Esophagus muscularis mucosa (tissue), 4 donors: ENCODE data around the gene TEX38.
"Not testable (repeated sequence)": the region's sequence is repeated elsewhere in the genome, so short reads cannot be mapped to it uniquely, and the experiment has no call there.

Experiments used
- CTCF ChIP-seq, 3 experiments: fragments of 200-600 bp in 2 of 3; fragments of 450-650 bp in 1 of 3; sonication (generic) in 2 of 3; IDR thresholded peaks; one replicate each; pipeline ENCODE4 v1.5.1; 2017 to 2019; ENCODE audit warnings: antibody characterized with exemption in 3 of 3, mild to moderate bottlenecking in 2 of 3, moderate library complexity in 1 of 3
- EP300 ChIP-seq: sonication (generic); formaldehyde crosslinking; IDR thresholded peaks from one replicate; pipeline ENCODE4 v1.6.1; 2017; ENCODE audit warnings: antibody characterized with exemption
- POLR2AphosphoS5 ChIP-seq, 2 donors: sonication (generic); formaldehyde crosslinking; IDR thresholded peaks; one replicate each; pipeline ENCODE4 v1.6.1; 2017; ENCODE audit warnings: antibody characterized with exemption in 2 of 2

- not testable (repeated sequence) for TF ChIP-seq EP300; CTCF (IDR thresholded peaks at IDR 0.05); POLR2AphosphoS5 (IDR thresholded peaks at IDR 0.05)
These were observed 48.7 kb downstream of the TEX38 start for GRCh38 chr1:46720319-46720718.
